Measurements from ENCODE around the gene TRUB2.
"Not testable (repeated sequence)": the region's sequence is repeated elsewhere in the genome, so short reads cannot be mapped to it uniquely, and the experiment has no call there.

- TF ChIP-seq POLR2A (IDR thresholded peaks at IDR 0.05); CTCF (IDR thresholded peaks at IDR 0.05 in 4 of 5, conservative IDR thresholded peaks at IDR 0.05 in 1 of 5): not testable (repeated sequence)
These were observed 42.9 kb downstream of the TRUB2 start for GRCh38 chr9:128279088-128280073.

Data from gastrocnemius medialis (tissue), 4 donors.